Measurements from ENCODE around the gene DNA2.
"Not testable (repeated sequence)": the region's sequence is repeated elsewhere in the genome, so short reads cannot be mapped to it uniquely, and the experiment has no call there.

DNA2 gene

DNA sequence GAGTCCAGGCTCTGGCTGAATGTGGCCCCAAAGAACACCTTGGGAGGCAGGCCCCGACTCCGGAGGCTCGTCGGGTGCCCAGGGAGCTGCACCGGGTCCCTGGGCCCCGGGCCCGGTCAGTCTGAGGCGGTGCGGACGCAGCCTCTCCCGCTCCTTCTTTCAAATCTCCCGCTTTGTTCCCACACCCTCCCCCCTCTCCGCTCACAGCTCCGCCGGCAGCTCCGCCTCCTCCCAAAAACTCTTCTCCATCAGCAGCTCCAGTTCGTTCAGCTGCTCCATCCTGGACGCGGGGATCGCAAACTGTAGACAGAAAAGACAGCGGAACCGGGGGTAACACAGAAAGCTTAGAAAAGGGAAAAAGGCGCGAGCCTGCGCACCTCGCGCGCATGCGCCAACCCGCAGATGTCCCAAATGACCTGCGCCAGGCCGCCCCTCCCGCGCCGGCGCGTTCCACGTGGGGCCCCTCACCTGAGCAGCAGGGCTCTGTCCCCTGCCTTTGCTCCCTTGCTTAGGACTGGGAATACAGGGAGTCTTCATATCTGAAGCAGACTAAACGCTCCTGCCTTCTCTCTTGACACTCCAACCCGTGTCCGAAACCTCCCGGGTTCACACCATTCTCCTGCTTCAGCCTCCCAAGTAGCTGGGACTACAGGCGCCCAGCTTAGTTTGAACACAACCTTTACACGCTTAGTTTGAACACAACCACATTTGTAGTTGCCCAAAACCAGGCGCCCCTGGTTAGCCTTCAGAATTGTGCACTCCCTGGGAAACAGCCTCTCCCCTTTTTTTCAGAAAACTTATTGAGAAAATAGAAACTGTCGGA is at the start of gene DNA2:
DNA2 (minus strand) TSS at position 388 of the 823 bp plus-strand sequence; CDS start at position 279, 109 bp downstream.
- Histone ChIP-seq H3K27me3 (ENCODE audit: low read length) (no peaks in the 10 kb centered on the region), H3F3A (ENCODE audit: insufficient read depth) (peaks cover 7% of the 10 kb centered on the region; the same call in 1 of the 2 replicates), H3K27ac (ENCODE audit: low read depth, low read length) (peak within 1 kb of the TSS; percentile 76), H3K9me3 (ENCODE audit: insufficient read depth, low read length) (no peaks in the 10 kb centered on the region), H3K9me2 (replicated peaks; ENCODE audit: insufficient read depth, low read length) (no peaks in the 10 kb centered on the region), H3K4me2 (ENCODE audit: low read depth, low read length, poor library complexity, severe bottlenecking) (peak within 1 kb of the TSS; percentile 68), H3K4me3 (ENCODE audit: insufficient read depth, low read length, poor library complexity, severe bottlenecking) (peak within 1 kb of the TSS; percentile 96), H3K79me2 (ENCODE audit: insufficient read depth, low read length) (peaks cover 37% of the 10 kb centered on the region), H3K9ac (ENCODE audit: low read length) (peak within 1 kb of the TSS; percentile 95), H2AFZ (ENCODE audit: low read depth, low read length, severe bottlenecking) (peak within 1 kb of the TSS; percentile 99), H4K20me1 (ENCODE audit: low read depth, low read length) (no peaks in the 10 kb centered on the region; the same call in 1 of the 2 replicates), H3K36me3 (ENCODE audit: low read length) (peaks cover 15% of the 10 kb centered on the region)
- no peak for TF ChIP-seq CTCF (IDR thresholded peaks at IDR 0.05; ENCODE audit: insufficient read depth, low read length, poor library complexity, severe bottlenecking)
- TF ChIP-seq EZH2phosphoT487 (conservative IDR thresholded peaks at IDR 0.05; ENCODE audit: low read length) = no peak

GRCh38 chr10:68518609-68519008 is 46.8 kb upstream of the DNA2 start:
- H3K9me3 ChIP-seq (ENCODE audit: insufficient read depth, low read length); H3K9me2 ChIP-seq (replicated peaks; ENCODE audit: insufficient read depth, low read length); H3K27ac ChIP-seq (ENCODE audit: low read depth, low read length); H3K27me3 ChIP-seq (ENCODE audit: low read length); H4K20me1 ChIP-seq (ENCODE audit: low read depth, low read length); H3K4me3 ChIP-seq (ENCODE audit: insufficient read depth, low read length, poor library complexity, severe bottlenecking); H3K36me3 ChIP-seq (ENCODE audit: low read length); H3K79me2 ChIP-seq (ENCODE audit: insufficient read depth, low read length); H2AFZ ChIP-seq (ENCODE audit: low read depth, low read length, severe bottlenecking); H3K9ac ChIP-seq (ENCODE audit: low read length); H3F3A ChIP-seq (ENCODE audit: insufficient read depth); H3K4me2 ChIP-seq (ENCODE audit: low read depth, low read length, poor library complexity, severe bottlenecking): not testable (repeated sequence)

- no peaks in the 10 kb centered on the region for H3K79me2 ChIP-seq (ENCODE audit: insufficient read depth, low read length)
- no peaks in the 10 kb centered on the region for H3K36me3 ChIP-seq (ENCODE audit: low read length)
- no peak for TF ChIP-seq EZH2phosphoT487 (conservative IDR thresholded peaks at IDR 0.05; ENCODE audit: low read length)
- no peak for TF ChIP-seq CTCF (IDR thresholded peaks at IDR 0.05; ENCODE audit: insufficient read depth, low read length, poor library complexity, severe bottlenecking)
- no peak overlapping the region for H3K4me3 ChIP-seq (ENCODE audit: insufficient read depth, low read length, poor library complexity, severe bottlenecking)
- H3K4me2 ChIP-seq (ENCODE audit: low read depth, low read length, poor library complexity, severe bottlenecking) = no peak overlapping the region
- no peak overlapping the region for H2AFZ ChIP-seq (ENCODE audit: low read depth, low read length, severe bottlenecking)
- H3K9me2 ChIP-seq (replicated peaks; ENCODE audit: insufficient read depth, low read length) = no peaks in the 10 kb centered on the region
- no peaks in the 10 kb centered on the region for H3K9me3 ChIP-seq (ENCODE audit: insufficient read depth, low read length)
- H3K27me3 ChIP-seq (ENCODE audit: low read length) = no peaks in the 10 kb centered on the region
- no peak overlapping the region for H3K27ac ChIP-seq (ENCODE audit: low read depth, low read length)
- no peaks in the 10 kb centered on the region for H3F3A ChIP-seq (ENCODE audit: insufficient read depth)
- no peaks in the 10 kb centered on the region for H4K20me1 ChIP-seq (ENCODE audit: low read depth, low read length)
- no peak overlapping the region for H3K9ac ChIP-seq (ENCODE audit: low read length)
Measured at GRCh38 chr10:68517188-68517587, 45.4 kb upstream of the DNA2 start.

- no peaks in the 10 kb centered on the region for H3K36me3 ChIP-seq (ENCODE audit: low read length)
- H3K27ac ChIP-seq (ENCODE audit: low read depth, low read length) = no peak overlapping the region
Measured at GRCh38 chr10:68516766-68517165, 45.0 kb upstream of the DNA2 start.

GRCh38 chr10:68516216-68516615 is 44.4 kb upstream of the DNA2 start:
- H3K9ac ChIP-seq (ENCODE audit: low read length); H3K27ac ChIP-seq (ENCODE audit: low read depth, low read length): not testable (repeated sequence)

More at GRCh38 chr10:68516766-68517165, 45.0 kb upstream of the DNA2 start:
- no peaks in the 10 kb centered on the region for H3K79me2 ChIP-seq (ENCODE audit: insufficient read depth, low read length)
- no peak overlapping the region for H3K4me3 ChIP-seq (ENCODE audit: insufficient read depth, low read length, poor library complexity, severe bottlenecking)
- no peak overlapping the region for H2AFZ ChIP-seq (ENCODE audit: low read depth, low read length, severe bottlenecking)
- no peaks in the 10 kb centered on the region for H3K9me3 ChIP-seq (ENCODE audit: insufficient read depth, low read length)
- no peaks in the 10 kb centered on the region for H3F3A ChIP-seq (ENCODE audit: insufficient read depth)
- TF ChIP-seq EZH2phosphoT487 (conservative IDR thresholded peaks at IDR 0.05; ENCODE audit: low read length) (no peak), CTCF (IDR thresholded peaks at IDR 0.05; ENCODE audit: insufficient read depth, low read length, poor library complexity, severe bottlenecking) (no peak)
- H3K27me3 ChIP-seq (ENCODE audit: low read length) = no peaks in the 10 kb centered on the region
- H3K9ac ChIP-seq (ENCODE audit: low read length) = no peak overlapping the region
- no peaks in the 10 kb centered on the region for H4K20me1 ChIP-seq (ENCODE audit: low read depth, low read length)
- H3K4me2 ChIP-seq (ENCODE audit: low read depth, low read length, poor library complexity, severe bottlenecking) = no peak overlapping the region
- H3K9me2 ChIP-seq (replicated peaks; ENCODE audit: insufficient read depth, low read length) = no peaks in the 10 kb centered on the region

More at GRCh38 chr10:68516216-68516615, 44.4 kb upstream of the DNA2 start:
- not testable (repeated sequence) for H3K36me3 ChIP-seq (ENCODE audit: low read length); H3K79me2 ChIP-seq (ENCODE audit: insufficient read depth, low read length); H3K27me3 ChIP-seq (ENCODE audit: low read length); H3K4me3 ChIP-seq (ENCODE audit: insufficient read depth, low read length, poor library complexity, severe bottlenecking); H3K9me3 ChIP-seq (ENCODE audit: insufficient read depth, low read length); H3K9me2 ChIP-seq (replicated peaks; ENCODE audit: insufficient read depth, low read length); H3K4me2 ChIP-seq (ENCODE audit: low read depth, low read length, poor library complexity, severe bottlenecking); H2AFZ ChIP-seq (ENCODE audit: low read depth, low read length, severe bottlenecking); H3F3A ChIP-seq (ENCODE audit: insufficient read depth); H4K20me1 ChIP-seq (ENCODE audit: low read depth, low read length)
